ENCODE data around the gene HIVEP3. TPM values are rescaled to one million over a fixed set of nuclear protein-coding genes. Genes with fewer than 3 reads are reported as not detected.

The HIVEP3 gene
- total RNA-seq, 1 donor from 2014 or later = 3.6 TPM

DNA sequence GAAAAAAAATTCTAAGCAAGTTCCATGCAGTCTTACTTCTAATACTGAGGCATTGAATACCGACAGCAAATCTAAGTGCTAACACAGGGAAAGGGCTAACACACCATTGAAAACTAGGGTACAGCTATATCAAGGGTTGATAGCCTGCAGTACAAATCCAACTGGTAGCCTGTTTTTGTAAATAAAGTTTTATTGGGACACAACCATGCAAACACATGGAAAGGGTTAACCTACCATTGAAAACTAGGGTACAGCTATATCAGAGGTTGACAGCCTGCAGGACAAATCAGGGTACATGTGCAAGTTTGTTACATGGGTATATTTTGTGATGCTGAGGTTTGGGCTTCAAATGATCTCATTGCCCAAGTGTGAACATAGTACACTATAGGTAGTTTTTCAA, 212.9 kb downstream of the HIVEP3 start:
- no peaks in the 10 kb centered on the region for H3K36me3 Mint-ChIP-seq (ENCODE audit: low read depth)
- no peak overlapping the region for H3K27ac Mint-ChIP-seq (ENCODE audit: unreplicated experiment)
- no peak for DNase-seq (ENCODE audit: low spot score)
- no peaks in the 10 kb centered on the region for H3K9me3 Mint-ChIP-seq (ENCODE audit: low read depth)
- TF ChIP-seq, protein P1, sequence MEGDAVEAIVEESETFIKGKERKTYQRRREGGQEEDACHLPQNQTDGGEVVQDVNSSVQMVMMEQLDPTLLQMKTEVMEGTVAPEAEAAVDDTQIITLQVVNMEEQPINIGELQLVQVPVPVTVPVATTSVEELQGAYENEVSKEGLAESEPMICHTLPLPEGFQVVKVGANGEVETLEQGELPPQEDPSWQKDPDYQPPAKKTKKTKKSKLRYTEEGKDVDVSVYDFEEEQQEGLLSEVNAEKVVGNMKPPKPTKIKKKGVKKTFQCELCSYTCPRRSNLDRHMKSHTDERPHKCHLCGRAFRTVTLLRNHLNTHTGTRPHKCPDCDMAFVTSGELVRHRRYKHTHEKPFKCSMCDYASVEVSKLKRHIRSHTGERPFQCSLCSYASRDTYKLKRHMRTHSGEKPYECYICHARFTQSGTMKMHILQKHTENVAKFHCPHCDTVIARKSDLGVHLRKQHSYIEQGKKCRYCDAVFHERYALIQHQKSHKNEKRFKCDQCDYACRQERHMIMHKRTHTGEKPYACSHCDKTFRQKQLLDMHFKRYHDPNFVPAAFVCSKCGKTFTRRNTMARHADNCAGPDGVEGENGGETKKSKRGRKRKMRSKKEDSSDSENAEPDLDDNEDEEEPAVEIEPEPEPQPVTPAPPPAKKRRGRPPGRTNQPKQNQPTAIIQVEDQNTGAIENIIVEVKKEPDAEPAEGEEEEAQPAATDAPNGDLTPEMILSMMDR (IDR thresholded peaks at IDR 0.05) = no peak
- no peaks in the 10 kb centered on the region for H3K27me3 Mint-ChIP-seq (ENCODE audit: low read depth)
- no peak overlapping the region for H3K4me3 Mint-ChIP-seq (ENCODE audit: unreplicated experiment)
- H3K4me1 Mint-ChIP-seq (ENCODE audit: low read depth) = no peaks in the 10 kb centered on the region

DNA sequence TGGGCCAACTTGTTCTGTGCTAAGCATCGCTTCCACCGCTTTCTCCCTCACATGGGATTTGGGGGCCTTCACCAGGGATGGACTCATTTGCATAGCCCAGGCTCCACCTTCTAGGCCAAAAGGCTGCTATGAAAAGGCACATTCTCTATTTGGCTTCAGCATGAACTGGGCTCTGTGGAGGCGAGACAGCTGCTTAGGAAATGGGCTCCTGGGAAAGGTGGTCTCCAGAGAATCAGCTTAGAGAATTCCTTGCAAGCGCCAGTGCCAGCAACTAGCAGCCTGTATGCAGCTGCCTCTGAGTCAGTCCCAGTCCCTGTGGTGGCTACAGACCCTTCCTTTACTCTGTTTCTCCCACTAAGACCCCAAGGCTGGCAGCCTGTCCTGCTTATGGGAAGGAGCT, 214.5 kb downstream of the HIVEP3 start:
- DNase-seq (ENCODE audit: low spot score) = no peak
- no peaks in the 10 kb centered on the region for H3K4me1 Mint-ChIP-seq (ENCODE audit: low read depth)
- H3K27ac Mint-ChIP-seq (ENCODE audit: unreplicated experiment) = no peak overlapping the region
- TF ChIP-seq, protein P1 (IDR thresholded peaks at IDR 0.05) = no peak
- H3K4me3 Mint-ChIP-seq (ENCODE audit: unreplicated experiment) = no peak overlapping the region
- no peaks in the 10 kb centered on the region for H3K27me3 Mint-ChIP-seq (ENCODE audit: low read depth)
- no peaks in the 10 kb centered on the region for H3K9me3 Mint-ChIP-seq (ENCODE audit: low read depth)
- H3K36me3 Mint-ChIP-seq (ENCODE audit: low read depth) = no peaks in the 10 kb centered on the region

DNA sequence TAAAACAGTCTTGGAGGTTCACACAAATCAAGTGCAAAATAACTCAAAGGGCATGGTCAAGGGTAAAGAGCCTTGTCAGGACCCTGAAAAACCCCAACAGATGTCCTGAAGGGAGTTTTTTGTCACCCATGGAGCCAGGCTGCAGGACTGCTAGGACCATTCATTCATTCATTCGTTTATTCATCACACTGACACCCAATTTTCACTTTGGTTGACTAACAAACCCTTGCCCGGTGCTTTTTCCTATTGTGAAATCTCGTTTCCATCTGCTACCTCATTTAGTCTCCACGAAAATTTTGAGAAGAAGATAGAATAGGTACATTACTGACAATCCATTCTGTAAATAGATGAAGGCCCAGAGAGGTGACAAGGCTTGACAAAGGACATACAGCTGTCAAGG, 216.0 kb downstream of the HIVEP3 start:
- TF ChIP-seq, protein P1 (IDR thresholded peaks at IDR 0.05) = no peak
- Mint-ChIP-seq H3K36me3 (ENCODE audit: low read depth) (no peaks in the 10 kb centered on the region), H3K27me3 (ENCODE audit: low read depth) (no peaks in the 10 kb centered on the region), H3K4me3 (ENCODE audit: unreplicated experiment) (no peak overlapping the region), H3K9me3 (ENCODE audit: low read depth) (no peaks in the 10 kb centered on the region), H3K4me1 (ENCODE audit: low read depth) (no peaks in the 10 kb centered on the region), H3K27ac (ENCODE audit: unreplicated experiment) (no peak overlapping the region)
- no peak for DNase-seq (ENCODE audit: low spot score)

DNA sequence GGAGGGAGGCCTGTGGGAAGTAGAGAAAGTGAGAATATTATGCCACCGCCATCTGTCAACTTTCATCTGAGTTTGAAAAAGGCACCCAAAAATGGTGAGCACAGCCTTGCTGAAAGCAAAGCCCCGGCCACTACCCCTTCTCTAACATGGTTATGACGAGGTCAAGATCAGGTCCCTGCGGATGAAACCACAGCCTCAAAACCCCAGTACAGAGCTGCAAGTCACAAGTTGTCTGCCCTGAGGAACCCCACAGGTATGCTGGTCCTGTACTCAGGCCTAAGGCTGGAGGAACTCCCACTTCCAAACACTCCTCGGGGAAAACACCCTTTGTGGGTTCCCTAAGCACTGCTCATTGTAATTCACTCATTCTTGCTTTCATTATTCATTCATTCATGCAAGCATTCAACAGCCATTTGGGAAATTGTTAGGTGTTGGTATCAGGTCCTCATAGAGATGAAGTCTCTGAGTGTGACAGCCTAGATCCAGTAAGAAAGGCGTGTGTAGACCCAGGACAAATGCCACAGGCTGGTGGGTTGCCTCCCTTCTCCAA, 217.7 kb downstream of the HIVEP3 start:
- TF ChIP-seq, protein P1 (IDR thresholded peaks at IDR 0.05) = no peak
- Mint-ChIP-seq H3K36me3 (ENCODE audit: low read depth) (no peaks in the 10 kb centered on the region), H3K9me3 (ENCODE audit: low read depth) (no peaks in the 10 kb centered on the region), H3K4me1 (ENCODE audit: low read depth) (no peaks in the 10 kb centered on the region), H3K27ac (ENCODE audit: unreplicated experiment) (no peak overlapping the region), H3K4me3 (ENCODE audit: unreplicated experiment) (no peak overlapping the region), H3K27me3 (ENCODE audit: low read depth) (no peaks in the 10 kb centered on the region)
- DNase-seq (ENCODE audit: low spot score) = no peak

DNA sequence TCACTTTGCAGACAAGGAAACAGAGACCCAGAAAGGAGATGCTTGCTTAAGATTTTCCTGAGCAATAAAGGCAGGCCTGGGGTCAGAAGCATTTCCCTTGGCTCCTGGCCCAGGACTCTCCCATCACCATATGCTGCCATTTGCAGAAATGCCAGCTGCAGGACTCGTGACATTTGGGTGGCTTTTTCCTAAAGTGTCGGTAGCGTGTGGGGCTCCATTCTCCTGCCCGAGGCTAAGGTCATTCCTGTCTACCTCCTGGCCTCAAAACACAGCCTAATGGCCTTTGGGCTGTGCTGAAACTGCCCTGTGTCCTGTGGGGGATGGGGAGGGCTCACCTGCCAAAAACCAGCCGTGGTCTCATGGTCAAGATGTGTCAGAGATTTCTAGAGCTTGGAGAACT, 218.1 kb downstream of the HIVEP3 start:
- Mint-ChIP-seq H3K4me1 (ENCODE audit: low read depth) (no peaks in the 10 kb centered on the region), H3K27ac (ENCODE audit: unreplicated experiment) (no peak overlapping the region), H3K9me3 (ENCODE audit: low read depth) (no peaks in the 10 kb centered on the region), H3K27me3 (ENCODE audit: low read depth) (no peaks in the 10 kb centered on the region), H3K36me3 (ENCODE audit: low read depth) (no peaks in the 10 kb centered on the region), H3K4me3 (ENCODE audit: unreplicated experiment) (no peak overlapping the region)
- TF ChIP-seq, protein P1 (IDR thresholded peaks at IDR 0.05) = no peak
- no peak for DNase-seq (ENCODE audit: low spot score)

Measured in chondrocyte (in vitro differentiated cells).